ENCODE measurements around the gene RBFOX1.

Gene RBFOX1

GRCh38 chr16:7431723-7432122 lies 99.1 kb downstream of the RBFOX1 start:
- H3K36me3 ChIP-seq: no peaks in the 10 kb centered on the region
- no peak for DNase-seq
- no peaks in the 10 kb centered on the region for H3K27me3 ChIP-seq
- no peaks in the 10 kb centered on the region for H3K4me1 ChIP-seq
- TF ChIP-seq, protein P1, sequence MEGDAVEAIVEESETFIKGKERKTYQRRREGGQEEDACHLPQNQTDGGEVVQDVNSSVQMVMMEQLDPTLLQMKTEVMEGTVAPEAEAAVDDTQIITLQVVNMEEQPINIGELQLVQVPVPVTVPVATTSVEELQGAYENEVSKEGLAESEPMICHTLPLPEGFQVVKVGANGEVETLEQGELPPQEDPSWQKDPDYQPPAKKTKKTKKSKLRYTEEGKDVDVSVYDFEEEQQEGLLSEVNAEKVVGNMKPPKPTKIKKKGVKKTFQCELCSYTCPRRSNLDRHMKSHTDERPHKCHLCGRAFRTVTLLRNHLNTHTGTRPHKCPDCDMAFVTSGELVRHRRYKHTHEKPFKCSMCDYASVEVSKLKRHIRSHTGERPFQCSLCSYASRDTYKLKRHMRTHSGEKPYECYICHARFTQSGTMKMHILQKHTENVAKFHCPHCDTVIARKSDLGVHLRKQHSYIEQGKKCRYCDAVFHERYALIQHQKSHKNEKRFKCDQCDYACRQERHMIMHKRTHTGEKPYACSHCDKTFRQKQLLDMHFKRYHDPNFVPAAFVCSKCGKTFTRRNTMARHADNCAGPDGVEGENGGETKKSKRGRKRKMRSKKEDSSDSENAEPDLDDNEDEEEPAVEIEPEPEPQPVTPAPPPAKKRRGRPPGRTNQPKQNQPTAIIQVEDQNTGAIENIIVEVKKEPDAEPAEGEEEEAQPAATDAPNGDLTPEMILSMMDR (IDR thresholded peaks at IDR 0.05; ENCODE audit: low read depth, low read length): no peak
- no peak overlapping the region for H3K4me3 ChIP-seq (ENCODE audit: low read depth, low read length)
- no peaks in the 10 kb centered on the region for H3K9me3 ChIP-seq

DNA sequence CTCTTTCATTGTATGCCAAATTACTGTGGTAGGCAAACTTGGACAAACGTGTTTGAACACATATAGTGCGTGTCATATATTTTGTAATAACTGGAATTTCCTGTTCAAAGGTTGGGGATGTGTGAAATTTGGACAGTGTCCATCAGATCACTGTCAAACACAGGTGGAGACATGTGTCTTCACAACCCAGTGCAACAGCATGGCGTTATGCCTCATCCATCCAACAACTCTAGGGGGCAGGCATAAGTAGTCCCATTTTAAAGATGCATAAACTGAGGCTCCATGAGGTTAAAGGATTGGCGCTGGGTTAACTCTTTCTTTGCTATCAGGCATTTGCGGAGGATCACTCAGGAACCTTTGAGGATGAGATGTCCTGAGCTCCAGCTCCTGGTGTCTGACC lies 103.7 kb downstream of the RBFOX1 start:
- TF ChIP-seq, protein P1 (IDR thresholded peaks at IDR 0.05; ENCODE audit: low read depth, low read length): no peak
- Histone ChIP-seq H3K36me3 (no peaks in the 10 kb centered on the region), H3K27me3 (no peaks in the 10 kb centered on the region), H3K4me1 (no peaks in the 10 kb centered on the region), H3K4me3 (ENCODE audit: low read depth, low read length) (no peak overlapping the region), H3K9me3 (no peaks in the 10 kb centered on the region)
- DNase-seq: no peak

- H3K9me3 ChIP-seq: no peaks in the 10 kb centered on the region
- no peak overlapping the region for H3K4me3 ChIP-seq (ENCODE audit: low read depth, low read length)
- H3K27me3 ChIP-seq: no peaks in the 10 kb centered on the region
- H3K4me1 ChIP-seq: no peaks in the 10 kb centered on the region
- TF ChIP-seq, protein P1 (IDR thresholded peaks at IDR 0.05; ENCODE audit: low read depth, low read length): no peak
- no peaks in the 10 kb centered on the region for H3K36me3 ChIP-seq
- DNase-seq: no peak
Measured at GRCh38 chr16:7437135-7437804, 104.6 kb downstream of the RBFOX1 start.

- Histone ChIP-seq H3K4me1 (no peaks in the 10 kb centered on the region), H3K9me3 (no peaks in the 10 kb centered on the region), H3K4me3 (ENCODE audit: low read depth, low read length) (no peak overlapping the region), H3K36me3 (no peaks in the 10 kb centered on the region), H3K27me3 (no peaks in the 10 kb centered on the region)
- DNase-seq: no peak
- TF ChIP-seq, protein P1 (IDR thresholded peaks at IDR 0.05; ENCODE audit: low read depth, low read length): no peak
Measured at GRCh38 chr16:7437843-7438242, 105.2 kb downstream of the RBFOX1 start.

DNA sequence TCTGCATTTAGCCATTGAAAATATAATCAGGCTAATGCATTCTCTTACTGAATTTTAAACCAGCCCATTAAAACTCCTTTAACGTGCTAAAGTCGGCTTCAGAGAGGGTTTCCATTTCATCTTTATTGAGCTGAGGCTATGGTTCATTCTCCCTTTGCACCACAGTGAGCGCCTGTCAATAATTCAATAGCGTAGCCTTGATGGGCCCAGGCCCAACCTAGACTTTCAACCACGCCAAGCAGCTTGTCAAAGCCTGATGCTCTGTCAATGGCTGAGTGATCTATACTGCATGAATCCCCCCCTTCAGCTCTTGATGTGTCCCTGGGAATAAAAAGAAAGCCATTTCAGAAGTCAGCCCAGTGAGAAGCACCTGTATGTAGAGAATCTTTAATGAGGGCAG lies 106.0 kb downstream of the RBFOX1 start:
- Histone ChIP-seq H3K36me3 (no peaks in the 10 kb centered on the region), H3K4me1 (no peaks in the 10 kb centered on the region), H3K9me3 (no peaks in the 10 kb centered on the region), H3K4me3 (ENCODE audit: low read depth, low read length) (no peak overlapping the region), H3K27me3 (no peaks in the 10 kb centered on the region)
- DNase-seq: no peak
- TF ChIP-seq, protein P1 (IDR thresholded peaks at IDR 0.05; ENCODE audit: low read depth, low read length): no peak

GRCh38 chr16:7439518-7439917 lies 106.9 kb downstream of the RBFOX1 start:
- Histone ChIP-seq H3K9me3 (no peaks in the 10 kb centered on the region), H3K27me3 (no peaks in the 10 kb centered on the region), H3K4me1 (no peaks in the 10 kb centered on the region), H3K4me3 (ENCODE audit: low read depth, low read length) (no peak overlapping the region), H3K36me3 (no peaks in the 10 kb centered on the region)
- TF ChIP-seq, protein P1 (IDR thresholded peaks at IDR 0.05; ENCODE audit: low read depth, low read length): no peak
- no peak for DNase-seq

Data from BE2C (cell line).